Caco-2 (cell line): ENCODE results near the gene ARHGEF10L. TPM values are rescaled to one million over a fixed set of nuclear protein-coding genes. Genes with fewer than 3 reads are reported as not detected.
A peak's percentile ranks its signal among the peaks of the same experiment; 100 is the strongest.

ENCODE experiments used
- BruUV-seq: library from RNA; stranded (reverse); fragments of 400-500 nt; replicated peaks from 2 replicates; lab custom pipeline; 2021; lab: Mats Ljungman, UMichigan
- CTCF ChIA-PET: fragments of 300-600 bp; sonication (Branson Sonifier 250); formaldehyde crosslinking; loops from one replicate; lab custom pipeline; 2022; ENCODE audit warnings: antibody characterized with exemption; lab: Charles Lee
- POLR2A ChIA-PET: fragments of 300-600 bp; sonication (Branson Sonifier 250); formaldehyde crosslinking; loops from one replicate; lab custom pipeline; 2022; ENCODE audit warnings: antibody characterized with exemption; lab: Charles Lee
- DNase-seq, 2 experiments: peaks; one replicate each; pipeline versions ENCODE4 v3.0.0 to v3.0.0-alpha.2; 2020 to 2022
- H3K27me3 ChIP-seq: replicated peaks from 2 replicates; pipeline ENCODE4 v1.6.0; 2011; ENCODE audit warnings: low read length; ENCODE audit not compliant: control insufficient read depth, insufficient read depth
- H3K36me3 ChIP-seq: 2 replicates; pipeline ENCODE4 v1.5.1; 2011; ENCODE audit warnings: low read length; ENCODE audit not compliant: control insufficient read depth, insufficient read depth
- H3K4me1 ChIP-seq: fragments of 250-450 bp; sonication (Bioruptor Pico); 2 replicates; pipeline ENCODE4 v1.5.1; 2020; ENCODE audit warnings: mild to moderate bottlenecking
- H3K4me3 ChIP-seq: 2 replicates; pipeline ENCODE4 v1.5.1; 2011; ENCODE audit warnings: low read depth, mild to moderate bottlenecking, control low read depth, low read length
- H3K9me3 ChIP-seq: fragments of 250-450 bp; sonication (Bioruptor Pico); 2 replicates; pipeline ENCODE4 v1.5.1; 2020; ENCODE audit warnings: mild to moderate bottlenecking, moderate library complexity
- H3K27ac Mint-ChIP-seq: one replicate; pipeline ENCODE4 v1.8.0; 2022; ENCODE audit warnings: mixed read lengths; ENCODE audit not compliant: unreplicated experiment
- H3K27me3 Mint-ChIP-seq: one replicate; pipeline ENCODE4 v1.8.0; 2022; ENCODE audit warnings: mixed read lengths; ENCODE audit not compliant: insufficient read depth, unreplicated experiment
- H3K36me3 Mint-ChIP-seq: one replicate; pipeline ENCODE4 v1.8.0; 2022; ENCODE audit warnings: mild to moderate bottlenecking, mixed read lengths; ENCODE audit not compliant: insufficient read depth, unreplicated experiment
- H3K4me1 Mint-ChIP-seq: one replicate; pipeline ENCODE4 v1.8.0; 2022; ENCODE audit warnings: low read depth, mixed read lengths; ENCODE audit not compliant: unreplicated experiment
- H3K4me3 Mint-ChIP-seq: one replicate; pipeline ENCODE4 v1.8.0; 2022; ENCODE audit warnings: mild to moderate bottlenecking, moderate library complexity, mixed read lengths; ENCODE audit not compliant: unreplicated experiment
- H3K9me3 Mint-ChIP-seq: one replicate; pipeline ENCODE4 v1.8.0; 2022; ENCODE audit warnings: mixed read lengths; ENCODE audit not compliant: unreplicated experiment
- intact Hi-C: fragments of 100-400 bp; cut with micrococcal nuclease; formaldehyde crosslinking; loops from one replicate; pipeline ENCODE4 v1.10.0; 2022; ENCODE audit not compliant: unreplicated experiment
- total RNA-seq: library from RNA; stranded (reverse); gene quantifications from 2 replicates; pipeline ENCODE4 v1.2.3, GENCODE V29; 2022
- TF ChIP-seq, protein P1 (sequence below), 2 experiments: fragments of 200-600 bp in 1 of 2; IDR thresholded peaks; 1 replicate in 1 of 2; 2 replicates in 1 of 2; pipeline versions ENCODE4 v1.5.1 to v1.8.0; 2011 to 2022; ENCODE audit warnings: antibody characterized with exemption in 1 of 2, control low read depth in 1 of 2, inconsistent platforms in 1 of 2, low read depth in 1 of 2, low read length in 1 of 2, mild to moderate bottlenecking in 1 of 2, moderate library complexity in 1 of 2; ENCODE audit not compliant: insufficient read depth in 1 of 2, severe bottlenecking in 1 of 2, unreplicated experiment in 1 of 2

The ARHGEF10L gene
- total RNA-seq, 1 experiment from 2014 or later = 31.3 TPM

DNA sequence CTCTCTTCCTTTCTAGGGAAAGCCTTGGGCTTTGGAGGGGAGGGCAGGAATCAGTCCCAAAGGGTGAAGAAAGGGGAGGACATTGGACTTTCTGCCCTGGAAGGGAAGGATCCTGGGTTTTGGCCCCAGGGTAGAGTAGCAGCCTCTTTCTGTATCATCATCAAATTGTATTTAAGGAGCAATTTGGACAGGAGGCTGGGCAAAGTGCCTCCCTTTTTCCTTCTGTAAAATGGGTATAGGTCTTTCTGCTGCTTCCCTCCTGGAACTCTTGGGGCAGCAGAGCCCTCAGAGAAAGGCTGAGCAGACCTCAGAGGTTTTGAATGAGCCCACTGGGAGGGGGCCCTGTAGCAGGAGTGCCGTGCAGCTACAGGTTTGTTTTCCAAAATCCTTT, 38.4 kb downstream of the ARHGEF10L start:
- BruUV-seq = no TSS peak
- H3K27me3 ChIP-seq = no peaks in the 10 kb centered on the region
- no peak overlapping the region for H3K27ac Mint-ChIP-seq
- DNase-seq = no peak
- H3K9me3 Mint-ChIP-seq = no peaks in the 10 kb centered on the region
- no peaks in the 10 kb centered on the region for H3K27me3 Mint-ChIP-seq
- TF ChIP-seq, protein P1, sequence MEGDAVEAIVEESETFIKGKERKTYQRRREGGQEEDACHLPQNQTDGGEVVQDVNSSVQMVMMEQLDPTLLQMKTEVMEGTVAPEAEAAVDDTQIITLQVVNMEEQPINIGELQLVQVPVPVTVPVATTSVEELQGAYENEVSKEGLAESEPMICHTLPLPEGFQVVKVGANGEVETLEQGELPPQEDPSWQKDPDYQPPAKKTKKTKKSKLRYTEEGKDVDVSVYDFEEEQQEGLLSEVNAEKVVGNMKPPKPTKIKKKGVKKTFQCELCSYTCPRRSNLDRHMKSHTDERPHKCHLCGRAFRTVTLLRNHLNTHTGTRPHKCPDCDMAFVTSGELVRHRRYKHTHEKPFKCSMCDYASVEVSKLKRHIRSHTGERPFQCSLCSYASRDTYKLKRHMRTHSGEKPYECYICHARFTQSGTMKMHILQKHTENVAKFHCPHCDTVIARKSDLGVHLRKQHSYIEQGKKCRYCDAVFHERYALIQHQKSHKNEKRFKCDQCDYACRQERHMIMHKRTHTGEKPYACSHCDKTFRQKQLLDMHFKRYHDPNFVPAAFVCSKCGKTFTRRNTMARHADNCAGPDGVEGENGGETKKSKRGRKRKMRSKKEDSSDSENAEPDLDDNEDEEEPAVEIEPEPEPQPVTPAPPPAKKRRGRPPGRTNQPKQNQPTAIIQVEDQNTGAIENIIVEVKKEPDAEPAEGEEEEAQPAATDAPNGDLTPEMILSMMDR (IDR thresholded peaks at IDR 0.05; ENCODE audit: insufficient read depth in 1 of 2, low read depth in 1 of 2, low read length in 1 of 2, severe bottlenecking in 1 of 2, unreplicated experiment in 1 of 2) = no peak
- no peak overlapping the region for H3K4me3 ChIP-seq
- H3K4me1 ChIP-seq = peaks cover 59% of the 10 kb centered on the region
- no peaks in the 10 kb centered on the region for H3K9me3 ChIP-seq
- CTCF ChIA-PET = no interaction called here
- no peaks in the 10 kb centered on the region for H3K36me3 Mint-ChIP-seq
- no peak overlapping the region for H3K4me3 Mint-ChIP-seq
- no peaks in the 10 kb centered on the region; the same call in 1 of the 2 replicates for H3K36me3 ChIP-seq
- intact Hi-C loops = no loop called here
- POLR2A ChIA-PET = no interaction called here
- peaks cover 35% of the 10 kb centered on the region for H3K4me1 Mint-ChIP-seq

DNA sequence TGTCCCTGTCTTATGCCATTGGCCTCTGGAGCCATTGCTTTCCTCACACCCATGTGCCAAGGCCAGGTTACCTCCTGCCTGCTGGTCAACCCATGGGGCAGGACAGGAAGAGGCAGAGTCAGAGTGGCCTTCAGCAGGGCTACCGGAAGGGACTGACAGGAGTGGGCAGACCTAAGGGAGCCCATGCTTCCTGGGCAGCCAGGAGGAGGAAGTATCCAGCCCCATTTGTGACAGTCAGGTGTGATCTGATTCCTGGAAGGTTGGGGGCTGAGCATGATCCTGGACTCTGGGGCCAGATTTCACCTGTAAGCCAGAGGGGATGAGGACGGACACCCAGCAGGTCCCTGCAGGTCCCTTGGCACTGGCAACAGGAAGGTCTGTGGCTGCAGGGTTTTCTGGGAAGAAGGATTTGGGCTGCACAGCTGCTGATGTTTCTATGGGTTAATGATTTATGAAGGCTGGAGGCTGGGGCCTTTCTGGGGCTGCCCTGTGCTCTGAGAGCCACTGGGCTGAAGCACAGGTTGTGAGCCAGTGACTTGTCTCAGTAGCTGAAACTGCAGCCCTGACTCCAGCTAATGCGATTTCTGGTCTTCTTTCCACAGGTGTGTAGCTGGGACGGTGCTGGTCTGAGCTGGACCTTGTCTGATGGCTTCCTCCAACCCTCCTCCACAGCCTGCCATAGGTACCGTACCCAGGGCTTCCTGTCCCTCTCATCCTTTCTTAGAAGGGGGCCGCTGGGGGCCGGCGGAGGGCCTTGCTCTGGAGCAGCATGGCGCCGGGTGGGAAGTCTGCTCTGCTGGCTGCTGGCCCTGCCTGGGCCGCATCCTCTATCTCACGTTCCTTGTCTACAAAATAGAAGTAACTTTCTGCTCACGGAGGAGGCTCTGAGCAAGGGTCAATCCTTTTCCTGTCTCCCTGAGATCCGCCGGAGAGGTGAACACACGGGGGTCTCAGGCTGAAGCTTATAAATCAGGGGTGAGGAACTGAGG, 40.7 kb downstream of the ARHGEF10L start:
- CTCF ChIA-PET = interaction anchor here (0.8 kb wide), 1 partner anchor 26 kb away, joined by 4 read pairs; no protein-coding TSS in a partner anchor
- POLR2A ChIA-PET = interaction anchor here (0.6 kb wide), 2 partner anchors 50 to 1376 kb away, joined by 3 to 4 read pairs; no protein-coding TSS in a partner anchor
- H3K4me3 Mint-ChIP-seq = peak overlapping the region; percentile 52

More for the DNA sequence above, 40.7 kb downstream of the ARHGEF10L start:
- H3K9me3 Mint-ChIP-seq = no peaks in the 10 kb centered on the region
- H3K27ac Mint-ChIP-seq = peak overlapping the region; percentile 42
- peaks cover 57% of the 10 kb centered on the region for H3K4me1 ChIP-seq
- H3K4me1 Mint-ChIP-seq = peaks cover 31% of the 10 kb centered on the region
- peak overlapping the region; percentile 34 for H3K4me3 ChIP-seq
- no peaks in the 10 kb centered on the region for H3K27me3 ChIP-seq
- no peaks in the 10 kb centered on the region; the same call in 1 of the 2 replicates for H3K36me3 ChIP-seq
- peak; percentile 63 to 68 for DNase-seq
- intact Hi-C loops = loop anchor here (1.0 to 2.0 kb wide), 2 partner anchors 8 to 17 kb away; no protein-coding TSS in a partner anchor
- no peaks in the 10 kb centered on the region for H3K9me3 ChIP-seq
- H3K27me3 Mint-ChIP-seq = no peaks in the 10 kb centered on the region
- TF ChIP-seq, protein P1 (IDR thresholded peaks at IDR 0.05; ENCODE audit: insufficient read depth in 1 of 2, low read depth in 1 of 2, low read length in 1 of 2, severe bottlenecking in 1 of 2, unreplicated experiment in 1 of 2) = no peak
- H3K36me3 Mint-ChIP-seq = no peaks in the 10 kb centered on the region
- BruUV-seq = no TSS peak
